ENCODE results near the gene DENND11. TPM values are rescaled to one million over a fixed set of nuclear protein-coding genes. Genes with fewer than 3 reads are reported as not detected.

The DENND11 gene
- total and polyA plus RNA-seq, 8 donors: 5.1 to 24.3 (median 17.9) TPM

- FAIRE-seq (no peak), ATAC-seq (no peak), DNase-seq (no peak)
- WGBS, 2 donors: 68 to 71% methylated on average over 3 of the region's 3 CpGs
- Histone ChIP-seq H3K4me1 (peaks cover 0 to 5% (median 3%) of the 10 kb centered on the region in 3 donors), H3K27me3 (no peaks in the 10 kb centered on the region), H3K27ac (no peak overlapping the region), H3K4me3 (no peak overlapping the region), H3K9me3 (no peaks in the 10 kb centered on the region), H3K36me3 (peaks cover 0 to 6% (median 0%) of the 10 kb centered on the region in 3 donors)
- intact Hi-C loops (cut with DNase I): no loop called here
- TF ChIP-seq CTCF (IDR thresholded peaks at IDR 0.05): no peak
Measured at GRCh38 chr7:141652691-141653090, 49.3 kb downstream of the DENND11 start.

Other genes starting within 250 kb of the DENND11 start
- 10 to 100 TPM in 3 of 6 donors, 1 to 10 TPM in 3; 7.0 to 13.6 (median 10.2) TPM for gene AGK, start 150.8 kb downstream of the DENND11 start, total RNA-seq
- gene AGK, start 150.8 kb downstream of the DENND11 start, polyA plus RNA-seq: 10 to 100 TPM in 1 of 2 donors, 1 to 10 TPM in 1; 5.6 to 10.8 TPM
- gene WEE2, start 6.2 kb upstream of the DENND11 start, total RNA-seq: under 1 TPM in 2 of 6 donors, not detected in 4; 0.12 to 0.19 TPM
- under 1 TPM in 1 of 2 donors, not detected in 1; 0.02 TPM for gene WEE2, start 6.2 kb upstream of the DENND11 start, polyA plus RNA-seq
- gene SSBP1, start 36.2 kb upstream of the DENND11 start, total RNA-seq: 10 to 100 TPM; 28.5 to 52.3 (median 39.7) TPM
- 10 to 100 TPM; 67.7 to 88.8 TPM for gene SSBP1, start 36.2 kb upstream of the DENND11 start, polyA plus RNA-seq
- 1 to 10 TPM in 4 of 6 donors, under 1 TPM in 2; 0.41 to 1.3 (median 1.2) TPM for gene TAS2R3, start 61.9 kb upstream of the DENND11 start, total RNA-seq
- under 1 TPM; 0.16 to 0.42 TPM for gene TAS2R3, start 61.9 kb upstream of the DENND11 start, polyA plus RNA-seq
- gene TAS2R4, start 74.5 kb upstream of the DENND11 start, total RNA-seq: under 1 TPM; 0.32 to 0.94 (median 0.75) TPM
- under 1 TPM; 0.31 to 0.76 TPM for gene TAS2R4, start 74.5 kb upstream of the DENND11 start, polyA plus RNA-seq
- gene TAS2R5, start 88.1 kb upstream of the DENND11 start, total RNA-seq: under 1 TPM; 0.22 to 0.74 (median 0.48) TPM
- gene TAS2R5, start 88.1 kb upstream of the DENND11 start, polyA plus RNA-seq: under 1 TPM; 0.65 to 0.87 TPM
- gene PRSS37, start 139.3 kb upstream of the DENND11 start, total RNA-seq: not detected
- gene PRSS37, start 139.3 kb upstream of the DENND11 start, polyA plus RNA-seq: not detected
- not detected for gene OR9A4, start 214.2 kb upstream of the DENND11 start, total RNA-seq
- not detected for gene OR9A4, start 214.2 kb upstream of the DENND11 start, polyA plus RNA-seq
- gene CLEC5A, start 244.8 kb upstream of the DENND11 start, total RNA-seq: 1 to 10 TPM in 4 of 6 donors, under 1 TPM in 2; 0.14 to 5.3 (median 1.3) TPM
- under 1 TPM; 0.30 to 0.61 TPM for gene CLEC5A, start 244.8 kb upstream of the DENND11 start, polyA plus RNA-seq

All from pancreas (tissue), 10 donors.